PFSK-1 (cell line): ENCODE results near the gene SCUBE3.

Experiments used
- FOXP2 ChIP-seq: optimal IDR thresholded peaks from 2 replicates; pipeline ENCODE3; 2011; ENCODE audit warnings: borderline replicate concordance, control low read depth, inconsistent platforms; ENCODE audit not compliant: insufficient read depth; ENCODE audit errors: extremely low read length, extremely low read depth
- POLR2AphosphoS5 ChIP-seq: IDR thresholded peaks from 2 replicates; pipeline ENCODE4 v1.6.1; 2012; ENCODE audit warnings: low read depth, mild to moderate bottlenecking, control low read depth, low read length, moderate library complexity
- SIN3A ChIP-seq: IDR thresholded peaks from 2 replicates; pipeline ENCODE4 v1.6.1; 2012; ENCODE audit warnings: mild to moderate bottlenecking, low read length, moderate library complexity, borderline replicate concordance; ENCODE audit not compliant: insufficient read depth
- TAF1 ChIP-seq: IDR thresholded peaks from 2 replicates; pipeline ENCODE4 v1.6.1; 2012; ENCODE audit warnings: low read length, control low read depth, borderline replicate concordance; ENCODE audit not compliant: insufficient read depth
- TF ChIP-seq, protein P1 (sequence below), 2 experiments: IDR thresholded peaks; 2 replicates each; pipeline versions ENCODE4 v1.6.1 to v1.8.0; 2011 to 2012; ENCODE audit warnings: low read depth in 2 of 2, low read length in 2 of 2, control low read depth in 1 of 2, inconsistent platforms in 1 of 2, mild to moderate bottlenecking in 1 of 2, moderate library complexity in 1 of 2; ENCODE audit not compliant: insufficient read depth in 1 of 2

Gene SCUBE3

GRCh38 chr6:35203152-35203670, 10.5 kb upstream of the SCUBE3 start:
- TF ChIP-seq POLR2AphosphoS5, result no peak
- TF ChIP-seq FOXP2, result no peak
- TF ChIP-seq TAF1, result no peak
- TF ChIP-seq SIN3A, result no peak
- TF ChIP-seq, protein P1, sequence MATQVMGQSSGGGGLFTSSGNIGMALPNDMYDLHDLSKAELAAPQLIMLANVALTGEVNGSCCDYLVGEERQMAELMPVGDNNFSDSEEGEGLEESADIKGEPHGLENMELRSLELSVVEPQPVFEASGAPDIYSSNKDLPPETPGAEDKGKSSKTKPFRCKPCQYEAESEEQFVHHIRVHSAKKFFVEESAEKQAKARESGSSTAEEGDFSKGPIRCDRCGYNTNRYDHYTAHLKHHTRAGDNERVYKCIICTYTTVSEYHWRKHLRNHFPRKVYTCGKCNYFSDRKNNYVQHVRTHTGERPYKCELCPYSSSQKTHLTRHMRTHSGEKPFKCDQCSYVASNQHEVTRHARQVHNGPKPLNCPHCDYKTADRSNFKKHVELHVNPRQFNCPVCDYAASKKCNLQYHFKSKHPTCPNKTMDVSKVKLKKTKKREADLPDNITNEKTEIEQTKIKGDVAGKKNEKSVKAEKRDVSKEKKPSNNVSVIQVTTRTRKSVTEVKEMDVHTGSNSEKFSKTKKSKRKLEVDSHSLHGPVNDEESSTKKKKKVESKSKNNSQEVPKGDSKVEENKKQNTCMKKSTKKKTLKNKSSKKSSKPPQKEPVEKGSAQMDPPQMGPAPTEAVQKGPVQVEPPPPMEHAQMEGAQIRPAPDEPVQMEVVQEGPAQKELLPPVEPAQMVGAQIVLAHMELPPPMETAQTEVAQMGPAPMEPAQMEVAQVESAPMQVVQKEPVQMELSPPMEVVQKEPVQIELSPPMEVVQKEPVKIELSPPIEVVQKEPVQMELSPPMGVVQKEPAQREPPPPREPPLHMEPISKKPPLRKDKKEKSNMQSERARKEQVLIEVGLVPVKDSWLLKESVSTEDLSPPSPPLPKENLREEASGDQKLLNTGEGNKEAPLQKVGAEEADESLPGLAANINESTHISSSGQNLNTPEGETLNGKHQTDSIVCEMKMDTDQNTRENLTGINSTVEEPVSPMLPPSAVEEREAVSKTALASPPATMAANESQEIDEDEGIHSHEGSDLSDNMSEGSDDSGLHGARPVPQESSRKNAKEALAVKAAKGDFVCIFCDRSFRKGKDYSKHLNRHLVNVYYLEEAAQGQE (IDR thresholded peaks at IDR 0.05; ENCODE audit: insufficient read depth in 1 of 2, low read depth in 2 of 2, low read length in 2 of 2), result no peak

DNA sequence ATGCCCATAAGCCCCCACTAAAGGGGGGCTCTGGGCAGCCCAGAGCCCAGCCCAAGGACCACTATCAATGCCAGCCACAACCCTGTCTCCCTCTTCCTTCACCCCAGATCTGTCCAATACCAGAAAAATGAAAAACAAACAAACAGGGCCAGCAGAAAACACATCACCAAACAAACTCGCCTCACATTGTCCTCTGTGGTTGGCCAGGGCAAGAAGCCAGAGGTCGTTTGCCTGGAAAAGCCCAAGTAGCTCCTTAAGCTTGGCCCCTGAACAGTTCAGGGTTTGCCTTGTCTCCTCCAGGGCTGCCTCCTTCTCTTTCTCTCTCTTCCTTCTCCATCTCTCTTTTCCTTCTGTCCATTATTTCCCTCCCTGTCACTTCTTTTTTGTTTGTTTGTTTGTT, 10.1 kb upstream of the SCUBE3 start:
- TF ChIP-seq SIN3A (no peak), TAF1 (no peak), POLR2AphosphoS5 (no peak)
- TF ChIP-seq, protein P1 (IDR thresholded peaks at IDR 0.05; ENCODE audit: insufficient read depth in 1 of 2, low read depth in 2 of 2, low read length in 2 of 2), result no peak

DNA sequence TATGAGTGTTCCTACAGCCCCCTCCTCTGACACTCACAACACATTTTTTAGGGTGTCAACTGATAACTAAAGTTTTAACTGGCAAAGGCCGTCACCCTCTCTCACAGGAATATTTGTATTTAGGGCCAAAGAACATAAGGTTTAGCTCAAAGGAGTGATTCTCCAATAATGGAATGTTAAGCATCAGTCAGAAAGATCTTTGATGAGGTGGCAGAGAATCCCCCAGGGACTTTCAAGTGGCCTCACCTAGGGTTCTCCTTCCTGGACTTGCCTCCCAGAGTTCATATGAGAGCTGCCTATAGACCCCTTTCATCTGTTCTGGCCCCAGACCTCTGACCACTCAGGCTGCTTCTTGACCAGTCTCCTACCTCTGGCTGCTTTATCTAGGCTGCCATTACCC, 7.4 kb upstream of the SCUBE3 start:
- TF ChIP-seq SIN3A, result no peak
- no peak for TF ChIP-seq POLR2AphosphoS5
- no peak for TF ChIP-seq TAF1
- no peak for TF ChIP-seq FOXP2
- TF ChIP-seq, protein P1 (IDR thresholded peaks at IDR 0.05; ENCODE audit: insufficient read depth in 1 of 2, low read depth in 2 of 2, low read length in 2 of 2), result no peak

GRCh38 chr6:35208419-35208818, 5.3 kb upstream of the SCUBE3 start:
- TF ChIP-seq, protein P1 (IDR thresholded peaks at IDR 0.05; ENCODE audit: insufficient read depth in 1 of 2, low read depth in 2 of 2, low read length in 2 of 2), result no peak
- TF ChIP-seq SIN3A (no peak), POLR2AphosphoS5 (no peak), FOXP2 (no peak), TAF1 (no peak)

DNA sequence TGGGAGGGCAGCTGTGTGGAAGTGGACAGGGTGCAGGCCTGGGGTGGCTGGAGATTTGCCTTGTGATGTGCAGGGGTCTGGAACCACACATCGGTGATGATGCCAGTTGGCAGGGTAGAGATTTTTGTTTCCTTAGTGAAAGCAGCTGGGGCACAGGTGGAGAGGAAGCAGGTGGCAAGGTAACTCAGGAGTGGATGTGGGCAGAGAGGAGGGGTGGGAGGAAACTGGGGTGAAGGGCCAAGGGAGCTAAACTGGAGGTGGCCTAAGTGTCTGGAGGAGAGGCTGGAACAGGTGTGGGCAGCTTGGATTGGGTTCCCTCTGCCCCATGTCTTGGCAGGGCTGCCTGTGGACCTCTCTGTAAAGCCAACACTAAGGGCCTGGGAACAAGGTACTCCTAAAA, 4.7 kb upstream of the SCUBE3 start:
- TF ChIP-seq TAF1 (no peak), FOXP2 (no peak), POLR2AphosphoS5 (no peak), SIN3A (no peak)
- TF ChIP-seq, protein P1 (IDR thresholded peaks at IDR 0.05; ENCODE audit: insufficient read depth in 1 of 2, low read depth in 2 of 2, low read length in 2 of 2), result no peak
